ENCODE measurements around the gene HHIP.

Gene HHIP

GRCh38 chr4:144674711-144675110 lies 28.8 kb downstream of the HHIP start:
- Mint-ChIP-seq H3K4me1 (no peaks in the 10 kb centered on the region), H3K4me3 (no peak overlapping the region), H3K27me3 (ENCODE audit: low read depth) (no peaks in the 10 kb centered on the region), H3K27ac (no peak overlapping the region), H3K36me3 (ENCODE audit: low read depth) (no peaks in the 10 kb centered on the region), H3K9me3 (no peaks in the 10 kb centered on the region)
- no peak for TF ChIP-seq CTCF (IDR thresholded peaks at IDR 0.05; ENCODE audit: unreplicated experiment in 3 of 3)

GRCh38 chr4:144681806-144682205 lies 35.9 kb downstream of the HHIP start:
- Mint-ChIP-seq H3K27ac (no peak overlapping the region), H3K4me3 (no peak overlapping the region), H3K36me3 (ENCODE audit: low read depth) (no peaks in the 10 kb centered on the region), H3K9me3 (no peaks in the 10 kb centered on the region), H3K4me1 (peaks cover 6% of the 10 kb centered on the region), H3K27me3 (ENCODE audit: low read depth) (peaks cover 3% of the 10 kb centered on the region)
- TF ChIP-seq CTCF (IDR thresholded peaks at IDR 0.05; ENCODE audit: unreplicated experiment in 3 of 3) = no peak

- H3K4me1 Mint-ChIP-seq = peaks cover 6% of the 10 kb centered on the region
Measured at GRCh38 chr4:144683516-144683915, 37.6 kb downstream of the HHIP start.

GRCh38 chr4:144685911-144686310 lies 40.0 kb downstream of the HHIP start:
- Mint-ChIP-seq H3K4me1 (peaks cover 6% of the 10 kb centered on the region), H3K36me3 (ENCODE audit: low read depth) (no peaks in the 10 kb centered on the region), H3K4me3 (no peak overlapping the region), H3K9me3 (no peaks in the 10 kb centered on the region), H3K27ac (no peak overlapping the region), H3K27me3 (ENCODE audit: low read depth) (peaks cover 7% of the 10 kb centered on the region)
- no peak for TF ChIP-seq CTCF (IDR thresholded peaks at IDR 0.05; ENCODE audit: unreplicated experiment in 3 of 3)

More at GRCh38 chr4:144683516-144683915, 37.6 kb downstream of the HHIP start:
- H3K27me3 Mint-ChIP-seq (ENCODE audit: low read depth) = peaks cover 3% of the 10 kb centered on the region
- no peak for TF ChIP-seq CTCF (IDR thresholded peaks at IDR 0.05; ENCODE audit: unreplicated experiment in 3 of 3)
- H3K9me3 Mint-ChIP-seq = no peaks in the 10 kb centered on the region
- no peaks in the 10 kb centered on the region for H3K36me3 Mint-ChIP-seq (ENCODE audit: low read depth)
- H3K4me3 Mint-ChIP-seq = no peak overlapping the region
- H3K27ac Mint-ChIP-seq = no peak overlapping the region

GRCh38 chr4:144686921-144687320 lies 41.0 kb downstream of the HHIP start:
- Mint-ChIP-seq H3K27me3 (ENCODE audit: low read depth) (peaks cover 3% of the 10 kb centered on the region), H3K9me3 (no peaks in the 10 kb centered on the region), H3K36me3 (ENCODE audit: low read depth) (no peaks in the 10 kb centered on the region), H3K4me1 (peaks cover 4% of the 10 kb centered on the region), H3K4me3 (no peak overlapping the region), H3K27ac (no peak overlapping the region)
- TF ChIP-seq CTCF (IDR thresholded peaks at IDR 0.05; ENCODE audit: unreplicated experiment in 3 of 3) = no peak

- Mint-ChIP-seq H3K9me3 (no peaks in the 10 kb centered on the region), H3K27ac (no peak overlapping the region), H3K4me1 (no peaks in the 10 kb centered on the region), H3K4me3 (no peak overlapping the region), H3K27me3 (ENCODE audit: low read depth) (peaks cover 3% of the 10 kb centered on the region), H3K36me3 (ENCODE audit: low read depth) (no peaks in the 10 kb centered on the region)
- TF ChIP-seq CTCF (IDR thresholded peaks at IDR 0.05; ENCODE audit: unreplicated experiment in 3 of 3) = no peak
Measured at GRCh38 chr4:144687466-144687865, 41.5 kb downstream of the HHIP start.
